HG03457 (cell line): ENCODE data around the gene HPX.

Source experiments
- ATAC-seq: cut with Tn5 transposase; IDR thresholded peaks from one replicate; pipeline ENCODE4 v1.9.1; 2021; ENCODE audit warnings: moderate number of reproducible peaks; ENCODE audit not compliant: unreplicated experiment

HPX gene

DNA sequence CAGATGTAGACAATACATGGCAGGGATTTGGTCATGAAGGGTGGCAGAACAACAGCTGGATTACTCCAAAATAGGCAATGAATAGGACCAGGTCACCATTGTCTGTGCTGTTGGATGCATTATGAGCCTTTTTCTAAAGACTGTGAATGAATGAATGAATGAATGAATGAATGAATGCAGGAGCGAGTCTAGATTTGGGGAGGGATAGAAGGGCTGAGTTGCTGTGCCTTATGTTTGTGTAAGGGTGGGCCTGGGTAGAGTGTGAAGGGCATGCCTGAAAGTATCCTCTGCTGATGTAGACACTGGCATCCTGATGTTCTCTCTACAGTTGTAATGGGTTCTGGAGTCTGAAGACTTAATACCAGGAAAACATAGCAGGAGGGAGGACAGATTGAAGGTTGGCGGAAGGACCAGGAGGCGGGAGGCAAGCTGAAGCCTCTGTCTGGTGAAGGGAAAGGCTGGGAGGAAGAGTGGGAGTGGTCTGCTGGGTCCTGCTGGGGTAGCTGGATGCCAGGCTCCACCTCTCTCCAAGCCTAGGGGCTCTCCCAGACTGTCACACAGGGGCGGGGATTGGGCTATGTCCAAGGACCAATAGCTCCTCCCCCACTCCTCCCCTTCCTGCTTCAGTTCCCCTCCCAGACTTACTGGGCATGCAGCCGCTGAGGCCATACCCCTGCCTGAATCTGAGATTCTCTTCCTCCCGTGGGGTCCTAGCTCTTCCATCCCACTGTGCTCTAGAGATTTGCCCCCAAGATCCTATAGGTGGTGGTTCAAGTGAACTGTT, 28.1 kb upstream of the HPX start:
- peak; percentile 49 for ATAC-seq

DNA sequence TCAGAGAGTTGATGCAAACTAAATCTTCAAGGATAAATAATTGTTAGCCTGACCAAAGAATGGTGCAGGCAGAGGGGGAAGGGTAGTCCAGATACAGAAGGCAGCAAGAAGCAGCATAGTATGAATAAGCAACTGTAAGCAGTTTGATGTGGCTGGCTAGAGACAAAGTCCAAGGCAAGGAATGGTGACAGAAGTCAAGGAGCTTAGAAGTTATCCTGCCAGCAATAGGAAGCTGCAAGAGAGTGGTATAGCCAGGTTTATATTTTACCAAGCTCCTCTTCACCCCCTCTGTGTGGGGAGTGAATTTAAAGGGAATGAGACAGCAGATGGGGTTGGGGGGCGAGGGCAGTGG, 18.3 kb upstream of the HPX start:
- no peak for ATAC-seq

DNA sequence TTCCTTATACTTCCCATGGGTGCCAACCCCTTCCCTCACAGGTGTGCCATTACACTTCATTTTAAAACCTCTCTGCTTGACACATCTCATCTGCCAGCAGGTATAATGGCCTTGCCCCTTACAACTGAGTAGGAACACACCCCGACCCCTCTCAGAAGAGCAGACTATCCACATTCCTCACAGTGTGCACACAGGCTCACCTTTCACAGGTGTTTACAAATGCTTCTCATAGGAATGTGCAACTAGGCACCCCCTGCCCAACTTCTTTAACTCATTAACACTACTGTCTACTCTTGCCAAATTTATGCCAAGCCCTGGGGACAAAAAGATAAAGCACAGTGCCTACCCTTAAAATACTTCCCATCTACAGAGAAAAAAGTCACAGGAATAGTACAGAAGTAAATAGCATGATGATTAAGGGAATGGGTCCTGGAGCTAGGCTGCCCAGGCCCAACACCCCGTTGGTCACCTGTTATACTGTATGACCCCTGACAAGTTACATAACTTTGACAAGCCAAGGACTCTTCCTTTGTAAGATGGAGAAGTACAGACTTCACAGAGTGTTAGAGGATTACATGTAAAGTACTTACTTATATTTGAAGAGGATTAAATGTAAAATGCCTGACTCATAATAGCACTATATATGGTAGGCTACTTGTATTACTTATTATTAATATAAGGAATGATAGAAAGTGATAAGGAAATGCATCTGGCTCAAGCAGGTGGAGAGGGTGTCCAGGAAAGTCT, 17.7 kb upstream of the HPX start:
- ATAC-seq = no peak

DNA sequence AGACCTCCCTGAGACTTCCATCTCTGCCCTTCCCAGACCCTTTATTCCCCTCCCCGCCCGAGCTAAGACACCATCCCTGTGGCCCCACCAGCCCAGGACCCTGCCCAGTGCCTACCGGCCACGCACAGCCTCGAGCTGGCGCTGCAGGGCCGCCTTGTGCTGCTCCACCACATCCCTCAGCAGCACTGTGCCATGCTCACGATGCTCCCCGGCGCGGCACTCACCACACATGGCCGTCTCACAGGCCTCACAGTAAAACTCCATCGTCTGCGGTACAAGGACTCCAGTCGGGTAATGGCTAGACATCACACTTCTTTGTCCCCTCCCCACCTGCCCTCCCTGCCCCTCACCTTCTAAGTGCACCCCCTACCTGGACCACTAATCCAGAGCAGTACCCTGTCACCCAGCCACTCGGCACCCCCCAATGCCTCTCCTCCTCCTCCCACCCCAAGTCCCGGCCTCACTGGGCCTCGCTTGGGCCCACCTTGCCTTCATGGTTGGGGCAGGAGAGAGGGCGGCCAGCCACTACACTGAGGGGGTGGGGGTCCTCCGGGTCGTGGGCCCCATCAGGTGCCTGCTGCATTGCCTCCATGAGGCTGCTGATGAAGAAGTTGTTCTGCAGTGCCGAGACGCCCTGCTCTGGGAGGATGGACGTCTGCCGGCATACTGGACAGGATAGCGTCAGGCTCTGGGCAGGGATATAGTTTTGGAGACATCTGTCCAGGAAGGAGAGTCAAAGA, 17.0 kb upstream of the HPX start:
- no peak for ATAC-seq

DNA sequence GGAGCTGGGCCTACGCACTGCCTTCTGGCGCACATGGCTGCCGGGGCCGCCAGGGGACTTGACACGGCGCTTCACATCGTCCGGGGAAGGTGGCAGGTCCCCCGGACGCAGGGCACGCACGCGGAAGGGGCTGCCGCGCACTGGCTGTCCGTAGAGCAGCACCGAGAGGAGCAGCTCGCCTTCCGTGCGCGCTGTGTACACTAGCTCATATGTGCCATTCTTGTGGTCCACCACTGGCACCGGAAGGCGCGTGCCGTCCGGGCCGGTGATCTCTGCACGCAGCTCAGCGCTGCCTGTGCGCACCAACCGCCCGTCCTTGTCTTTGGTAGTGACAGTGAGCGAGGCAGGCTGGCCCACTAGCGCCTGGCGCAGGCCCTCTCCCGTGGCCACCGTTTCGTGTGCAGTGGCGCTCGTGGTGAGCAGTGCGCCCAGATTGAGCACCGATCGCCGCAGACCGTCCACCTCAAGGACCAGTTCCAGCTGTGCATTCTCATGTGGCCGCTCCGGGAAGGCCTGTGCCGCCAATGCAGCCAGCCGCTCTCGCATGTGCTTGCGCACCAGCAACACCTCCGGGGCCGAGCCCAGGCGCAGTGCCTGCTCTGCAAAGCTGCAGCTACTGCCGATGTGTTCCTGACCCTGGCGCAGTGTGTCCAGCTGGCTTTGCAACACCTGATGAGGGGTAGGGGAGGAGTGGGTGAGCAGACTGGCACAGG, 15.7 kb upstream of the HPX start:
- ATAC-seq = no peak

DNA sequence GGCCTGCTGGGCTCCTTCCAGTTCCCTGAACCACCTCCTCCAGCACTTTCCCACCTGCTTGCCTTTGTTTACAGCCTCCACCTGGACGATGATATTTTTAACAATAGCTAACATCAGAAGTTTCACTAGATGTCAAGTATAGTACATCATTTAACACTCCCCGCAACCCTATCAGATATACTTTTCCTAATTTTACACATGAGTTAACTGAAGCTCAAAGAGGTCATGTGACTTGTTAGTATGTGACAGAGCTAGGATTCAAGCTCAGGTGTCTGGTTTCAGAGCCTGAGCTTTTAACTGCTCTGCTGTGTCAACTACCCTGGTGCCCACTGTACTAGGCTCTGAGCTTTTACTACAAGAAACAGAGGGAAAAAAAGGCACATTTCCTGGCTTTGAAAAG, 14.3 kb upstream of the HPX start:
- no peak for ATAC-seq

DNA sequence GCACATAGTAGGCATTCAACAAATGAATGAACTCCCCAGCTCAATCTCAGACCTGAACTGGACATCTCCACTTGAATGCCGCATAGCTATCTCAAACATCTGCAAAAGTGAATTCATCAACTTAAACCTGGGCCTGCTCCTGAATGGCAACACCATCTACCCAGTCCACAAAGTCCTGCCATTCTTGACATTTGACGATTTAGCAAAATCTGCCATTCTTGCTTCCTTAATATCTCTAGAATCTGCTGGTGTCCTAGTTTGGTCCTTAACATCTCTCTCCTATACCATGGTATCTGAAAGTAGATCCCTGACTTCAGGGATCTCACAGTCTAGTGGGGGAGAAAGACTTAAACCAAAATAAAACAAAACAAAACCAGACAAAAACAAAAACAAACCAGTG, 12.4 kb upstream of the HPX start:
- no peak for ATAC-seq

DNA sequence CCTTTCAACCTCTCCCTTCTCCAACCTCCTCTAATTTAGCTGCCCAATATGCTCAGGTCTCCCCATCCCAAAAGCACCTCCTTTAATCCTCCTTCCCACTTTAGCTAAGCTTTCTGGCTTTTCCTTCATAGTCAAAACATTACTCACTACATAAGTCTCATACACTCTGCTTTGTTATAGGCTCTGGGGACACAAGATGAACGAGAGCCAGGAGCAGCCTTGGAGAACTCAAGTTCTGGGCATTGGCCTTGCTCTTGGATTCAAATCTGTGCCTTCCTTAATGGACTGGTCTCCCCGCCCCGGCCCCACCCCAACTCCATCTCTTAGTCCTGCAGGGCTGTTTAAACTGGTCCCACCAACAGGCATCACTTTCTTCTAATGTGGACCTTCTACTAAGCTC, 11.4 kb upstream of the HPX start:
- no peak for ATAC-seq

DNA sequence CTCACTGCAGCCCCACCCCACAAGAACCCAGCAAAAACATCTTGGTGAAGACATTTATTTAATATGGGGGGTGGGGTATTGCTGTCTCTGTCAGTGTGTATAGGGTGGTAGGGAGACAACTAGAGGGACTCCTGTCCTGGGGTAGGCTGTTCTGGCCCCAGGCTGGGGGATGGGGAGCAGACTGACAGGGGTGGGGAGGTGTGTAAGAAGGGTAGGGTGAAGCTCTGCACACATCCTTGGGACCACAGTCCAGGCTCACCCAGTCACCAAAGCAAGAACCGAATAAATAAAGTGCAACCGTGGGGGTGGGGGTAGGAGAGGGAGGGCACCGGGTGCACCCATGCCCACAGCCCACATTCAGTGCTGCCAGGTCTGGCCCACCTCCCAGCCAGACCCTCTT, 7.8 kb upstream of the HPX start:
- ATAC-seq = no peak

DNA sequence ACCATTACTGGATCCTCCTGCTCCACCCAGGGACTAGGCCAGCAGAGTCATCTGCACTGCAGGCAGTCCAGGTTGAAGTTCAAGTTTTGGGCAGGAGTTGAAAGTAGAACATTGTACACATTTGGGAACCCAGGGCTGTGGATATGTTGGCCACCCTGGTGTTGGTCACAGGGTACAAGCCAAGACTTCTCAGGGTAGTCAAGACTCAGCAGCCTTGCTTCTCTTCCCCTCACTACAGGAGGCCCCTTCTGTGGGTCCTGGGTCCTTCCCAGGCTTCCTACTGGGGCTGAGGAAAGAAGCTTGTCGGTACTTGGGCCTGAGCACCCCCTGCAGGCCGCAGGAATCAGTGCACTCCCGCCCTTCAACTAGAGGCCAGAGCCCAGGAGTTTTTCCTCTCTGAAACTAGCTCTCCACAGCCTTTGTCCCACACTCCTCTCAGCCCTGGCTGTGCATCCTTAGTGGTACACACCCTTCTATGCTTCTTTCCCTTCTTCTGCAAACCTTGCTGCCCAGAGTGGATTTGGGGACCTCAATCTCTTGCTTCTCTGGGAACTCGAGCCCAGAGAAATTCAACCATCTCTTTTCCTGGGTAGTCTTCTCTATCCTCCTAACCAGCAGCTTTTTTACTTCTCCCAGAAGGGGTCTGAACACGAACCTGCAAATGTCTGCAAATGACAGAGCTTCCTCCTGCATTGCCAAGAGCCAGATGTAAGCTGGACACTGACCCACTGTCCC, 2.6 kb upstream of the HPX start:
- no peak for ATAC-seq

DNA sequence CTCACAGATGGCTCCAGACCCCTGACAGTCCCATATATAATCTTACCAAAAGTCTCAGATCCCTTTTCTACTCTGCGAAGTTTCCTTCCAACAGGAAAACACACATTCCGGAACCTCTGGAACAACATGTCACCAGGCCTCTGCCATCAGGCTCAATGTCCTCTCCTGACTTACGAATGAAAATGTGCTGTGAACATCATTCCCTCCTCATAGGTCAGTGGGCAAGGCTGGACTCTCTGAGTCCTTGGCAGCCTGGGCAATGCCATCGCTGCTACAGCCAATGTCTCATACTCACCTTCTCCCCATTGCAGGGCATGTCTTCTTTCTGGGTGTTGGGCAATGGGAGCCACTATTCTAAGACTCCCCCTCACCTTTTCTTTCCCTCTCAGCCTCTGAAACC, 1.7 kb upstream of the HPX start:
- no peak for ATAC-seq

DNA sequence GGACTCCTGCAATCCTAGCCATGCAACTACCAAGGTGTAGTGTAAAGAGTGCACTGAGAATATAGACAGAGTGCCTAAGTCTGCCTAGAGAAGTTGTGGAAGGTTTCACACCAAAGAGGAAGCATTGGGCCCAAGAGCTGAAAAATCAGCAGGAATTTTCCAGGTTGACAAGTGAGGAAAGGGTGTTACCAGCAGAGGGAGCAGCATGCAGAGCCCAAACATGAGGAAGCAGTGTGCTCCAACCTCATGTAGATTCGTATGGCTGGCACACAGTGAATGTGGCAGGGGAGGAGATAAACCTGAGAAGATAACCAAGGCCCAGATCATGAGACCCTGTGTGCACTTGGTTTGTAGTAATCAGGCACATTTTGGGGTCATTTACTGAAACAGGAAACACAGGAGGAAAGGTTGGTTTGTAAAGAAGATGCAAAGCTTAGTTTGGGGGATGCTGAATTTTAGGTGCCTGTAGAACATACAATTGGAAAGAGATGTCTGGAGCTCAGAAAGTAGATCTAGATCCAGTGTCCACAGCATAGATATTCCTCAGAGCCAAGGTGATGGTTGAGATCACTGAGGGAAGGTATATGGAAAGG, 1.7 kb downstream of the HPX start:
- ATAC-seq = no peak

DNA sequence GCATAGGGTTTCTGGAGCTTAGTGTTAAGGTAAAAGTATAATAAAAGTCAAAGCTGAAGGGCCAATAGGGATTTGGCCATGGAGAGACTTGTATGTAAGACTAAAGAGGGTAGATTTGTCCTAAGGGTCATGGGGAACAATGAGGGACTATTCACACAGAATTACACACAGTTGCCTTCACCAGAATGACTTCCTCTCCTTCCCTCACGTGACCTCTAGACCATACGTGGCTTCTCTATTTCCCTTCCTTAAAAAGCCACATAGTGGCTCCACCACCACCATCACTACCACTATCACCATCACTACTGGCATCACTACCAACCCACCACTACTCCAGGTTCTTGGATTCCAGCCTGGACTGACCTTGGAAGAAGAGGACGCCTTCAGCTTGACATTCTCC, 2.8 kb downstream of the HPX start:
- ATAC-seq = no peak

DNA sequence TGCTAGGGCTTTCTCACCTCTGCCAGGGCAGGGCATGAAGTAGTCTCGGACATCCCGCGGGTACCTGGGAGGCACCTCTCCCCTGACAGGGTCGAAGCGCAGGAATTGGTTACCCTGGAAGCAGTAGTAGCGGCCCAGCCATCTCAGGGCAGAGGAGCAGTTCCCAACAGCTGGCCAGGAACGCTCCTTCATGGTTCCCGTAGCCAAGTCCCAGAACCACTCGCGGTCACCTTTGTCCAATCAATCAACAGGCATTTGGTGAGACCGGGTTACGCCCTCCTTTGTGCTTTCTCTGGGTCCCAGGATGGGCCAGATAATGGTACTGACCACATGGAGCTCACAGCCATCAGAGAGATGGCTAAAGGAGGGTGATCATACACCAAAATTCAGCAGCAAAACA, 3.4 kb downstream of the HPX start:
- ATAC-seq = no peak

DNA sequence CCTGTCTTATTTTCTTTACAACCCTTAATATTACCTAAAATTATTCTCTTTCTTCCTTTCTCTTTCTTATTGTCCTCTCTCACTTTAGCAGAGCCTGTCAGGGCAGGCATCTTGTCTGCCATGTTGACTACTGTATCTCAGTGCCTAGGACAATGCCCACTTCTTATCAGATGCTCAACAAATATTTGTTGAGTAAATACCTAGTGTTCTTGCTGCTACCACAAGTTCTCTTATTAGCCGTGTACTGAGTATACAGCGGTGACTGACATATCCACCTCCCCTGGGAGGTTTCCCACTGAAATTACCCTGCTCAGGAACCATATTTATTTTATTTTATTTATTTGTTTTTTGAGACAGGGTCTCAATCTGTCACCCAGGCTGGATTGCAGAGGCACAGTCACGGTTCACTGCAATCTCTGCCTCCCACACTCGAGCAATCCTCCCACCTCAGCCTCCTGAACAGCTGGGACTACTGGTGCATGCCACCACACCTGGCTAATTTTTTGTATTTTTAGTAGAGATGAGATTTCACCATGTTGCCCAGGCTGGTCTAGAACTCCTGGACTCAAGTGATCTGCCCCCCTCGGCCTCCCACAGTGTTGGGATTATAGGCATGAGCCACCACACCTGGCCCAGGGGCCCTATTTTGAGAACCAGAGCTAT, 6.7 kb downstream of the HPX start:
- no peak for ATAC-seq

DNA sequence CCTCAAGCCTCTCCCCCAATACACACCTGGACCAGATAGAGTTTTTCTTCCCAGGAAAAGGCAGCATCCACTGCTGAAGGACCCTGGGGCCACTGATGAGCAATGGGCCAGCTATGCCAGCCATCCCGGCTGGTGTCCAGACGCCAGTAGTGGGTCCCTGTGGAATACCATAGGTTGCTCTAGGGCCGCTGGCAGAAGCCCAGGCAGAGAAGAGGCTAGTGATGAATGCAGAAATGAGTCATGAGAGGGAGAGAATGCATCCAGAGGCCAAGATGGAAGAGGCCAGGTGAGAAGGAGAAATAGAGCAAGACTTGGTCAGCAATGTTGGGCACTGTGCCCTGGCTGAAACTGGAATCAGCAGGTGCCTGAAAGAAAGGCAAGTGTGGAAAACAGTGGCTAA, 8.9 kb downstream of the HPX start:
- ATAC-seq = no peak

DNA sequence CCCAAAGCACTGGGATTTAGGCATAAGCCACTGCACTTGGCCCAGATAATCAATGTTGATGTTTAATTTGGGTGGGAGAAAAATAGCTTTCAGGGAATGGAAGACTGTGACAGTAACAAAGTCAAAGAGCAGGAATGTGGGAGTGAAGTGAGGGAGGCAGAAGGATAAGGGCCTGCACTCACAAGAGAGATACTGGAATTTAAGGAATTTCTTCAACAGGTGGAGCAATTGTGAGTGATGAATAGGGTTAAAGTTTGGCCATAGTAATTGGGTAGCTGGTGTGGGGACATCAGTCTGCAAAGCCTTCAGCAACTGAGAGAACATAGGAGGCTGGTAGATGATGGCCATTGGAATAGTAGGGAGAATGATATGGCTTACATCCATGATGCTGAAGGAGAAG, 13.3 kb downstream of the HPX start:
- no peak for ATAC-seq

DNA sequence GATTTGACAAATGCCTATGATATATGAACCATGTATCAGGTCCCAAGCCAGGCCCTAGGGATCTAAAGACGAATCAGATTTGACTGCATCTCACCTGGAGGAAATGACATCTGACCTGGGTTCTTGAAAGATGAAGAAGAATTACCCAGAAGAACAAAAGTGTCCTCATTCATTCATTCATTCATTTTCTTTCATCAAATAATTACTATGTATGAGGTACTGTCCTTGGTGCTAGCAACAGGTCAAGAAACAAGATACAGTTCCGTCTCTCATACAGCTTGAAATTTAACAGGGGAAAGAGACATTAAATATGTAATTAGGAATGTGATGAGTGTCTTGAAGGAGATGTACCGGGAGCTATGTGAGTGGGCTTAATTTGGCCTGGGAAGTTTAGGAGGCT, 20.1 kb downstream of the HPX start:
- ATAC-seq = no peak

DNA sequence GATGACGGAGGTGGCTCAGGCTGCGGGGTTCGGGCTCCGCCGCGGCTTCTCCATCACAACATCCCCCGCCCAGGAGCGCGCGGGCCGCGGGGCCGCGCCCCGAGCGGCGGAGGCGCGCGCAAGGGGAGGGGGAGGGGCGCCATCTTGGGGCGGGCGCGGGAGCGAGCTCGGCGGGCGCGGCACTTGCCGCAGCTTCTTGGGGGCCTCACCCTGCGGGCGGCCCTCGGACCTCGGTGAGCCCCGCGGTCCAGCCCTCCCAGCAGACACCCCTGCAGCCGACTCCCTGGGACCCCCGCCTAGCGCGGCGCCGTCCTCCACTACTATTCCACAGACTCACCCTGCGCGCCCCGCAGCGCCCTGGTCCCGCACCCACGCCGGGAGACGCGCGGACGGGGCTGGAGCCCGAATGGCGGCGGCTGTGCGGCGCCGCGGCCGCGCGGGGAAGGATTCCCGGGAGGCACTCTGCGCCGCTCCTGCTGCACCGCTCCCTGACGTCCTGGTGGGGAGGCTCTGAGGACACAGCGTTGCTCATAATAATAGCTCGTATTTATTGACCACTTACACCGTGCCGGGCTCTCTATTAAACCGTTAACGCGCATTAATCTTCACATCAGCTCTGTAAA, 21.7 kb downstream of the HPX start, which contains the start of gene APBB1:
Gene APBB1, minus strand, starts transcription at position 86 of the 623 bp plus-strand sequence. CDS start 7,747 bp downstream, outside the sequence.
- ATAC-seq = no peak
